K562 (cell line): ENCODE measurements around the gene GATC. TPM values are rescaled to one million over a fixed set of nuclear protein-coding genes. Genes with fewer than 3 reads are reported as not detected.

ENCODE experiments used
- BCL6 ChIP-seq: fragments of 250-450 bp; sonication (Bioruptor Pico); IDR thresholded peaks from 2 replicates; pipeline ENCODE4 v1.4.0; 2020
- CEBPG ChIP-seq, 3 experiments: fragments of 200-800 bp in 1 of 3; sonication (Bioruptor generic) in 1 of 3; sonication (generic) in 1 of 3; formaldehyde crosslinking in 1 of 3; IDR thresholded peaks in 2 of 3; conservative IDR thresholded peaks in 1 of 3; 2 replicates each; pipeline versions ENCODE4 v1.6.1 to v1.8.0; 2016 to 2022; ENCODE audit warnings: missing compliant biosample characterization in 2 of 3, missing genetic modification characterization in 2 of 3, mild to moderate bottlenecking in 1 of 3, missing genetic modification reagents in 1 of 3
- HDGF ChIP-seq: fragments of 450-650 bp; IDR thresholded peaks from 2 replicates; pipeline ENCODE4 v1.6.1; 2016
- MIER1 ChIP-seq: fragments of 450-650 bp; IDR thresholded peaks from 2 replicates; pipeline ENCODE4 v1.6.1; 2016; ENCODE audit warnings: antibody characterized with exemption, mild to moderate bottlenecking, low read depth
- MTA2 ChIP-seq: fragments of 450-650 bp; IDR thresholded peaks from 2 replicates; pipeline ENCODE4 v1.6.1; 2016; ENCODE audit warnings: low read depth
- MXI1 ChIP-seq: IDR thresholded peaks from 2 replicates; pipeline ENCODE4 v1.6.1; 2011; ENCODE audit warnings: low read depth, mild to moderate bottlenecking, improper control_type of control experiment, low read length
- TCF15 ChIP-seq: fragments of 250-450 bp; sonication (Bioruptor Pico); IDR thresholded peaks from 2 replicates; pipeline ENCODE4 v1.8.0; 2022; ENCODE audit warnings: moderate library complexity, mild to moderate bottlenecking, inconsistent platforms
- ZNF586 ChIP-seq: fragments of 450-650 bp; formaldehyde crosslinking; conservative IDR thresholded peaks from 2 replicates; pipeline ENCODE4 v1.4.0; 2020; ENCODE audit warnings: mild to moderate bottlenecking, moderate library complexity
- ZNF644 ChIP-seq: fragments of 200-800 bp; sonication (Bioruptor generic); IDR thresholded peaks from 2 replicates; pipeline ENCODE4 v1.6.1; 2016; ENCODE audit warnings: low read depth, missing genetic modification characterization, missing compliant biosample characterization
- ZNF707 ChIP-seq: fragments of 250-450 bp; sonication (Bioruptor Pico); conservative IDR thresholded peaks from 2 replicates; pipeline ENCODE4 v1.8.0; 2022; ENCODE audit warnings: inconsistent platforms, mild to moderate bottlenecking, moderate library complexity
- ZSCAN29 ChIP-seq: fragments of 450-650 bp; IDR thresholded peaks from 2 replicates; pipeline ENCODE4 v1.6.1; 2017
- polyA plus RNA-seq, 8 experiments: library from polyadenylated mRNA; depleted of rRNA in 4 of 8; stranded (reverse) in 5 of 8; unstranded in 3 of 8; fragments of >200 nt; fragmentation: Nextera tagmentation in 2 of 8; fragmentation: Illumina TruSeq in 1 of 8; extraction: Ambion mirVana in 2 of 8; extraction: Trizol in 1 of 8; gene quantifications; 2 replicates each; pipeline versions ENCODE4 v1.2.1 to v1.2.3, GENCODE V29; 2011 to 2014; ENCODE audit warnings: inconsistent platforms in 1 of 8, missing spikeins in 1 of 8
- total RNA-seq, 7 experiments: library from RNA; depleted of rRNA in 6 of 7; stranded (reverse); fragments of >200 nt in 6 of 7; fragmentation: Illumina TruSeq in 2 of 7; extraction: Trizol in 2 of 7; gene quantifications; 2 replicates each; pipeline versions ENCODE4 v1.2.1 to v1.2.3, GENCODE V29; 2011 to 2021; ENCODE audit warnings: low replicate concordance in 1 of 7
- TF ChIP-seq, protein P1 (sequence below): fragments of 450-650 bp; IDR thresholded peaks from 2 replicates; pipeline ENCODE4 v1.6.1; 2016; ENCODE audit warnings: low read depth
- TF ChIP-seq, protein P2 (sequence below): fragments of 450-650 bp; IDR thresholded peaks from 2 replicates; pipeline ENCODE4 v1.6.1; 2016; ENCODE audit warnings: missing biosample characterization, missing genetic modification characterization
- TF ChIP-seq, protein P3 (sequence below): fragments of 450-650 bp; formaldehyde crosslinking; IDR thresholded peaks from 2 replicates; pipeline ENCODE4 v1.4.0; 2020; ENCODE audit warnings: mild to moderate bottlenecking, moderate library complexity

Gene GATC
- total and polyA plus RNA-seq, 9 of the 15 experiments (the other 6 are each of a cell fraction or from before 2014, with no cell fraction given): 5.8 to 52.6 (median 28.2) TPM

- TF ChIP-seq MXI1 (0 out of 2 replicates have a peak, but pooled peaks have one; percentile 45), ZNF644 (tag) (no peak), BCL6 (CRISPR knock-in tag) (no peak), TCF15 (CRISPR knock-in tag) (no peak), ZNF586 (no peak), ZNF707 (CRISPR knock-in tag) (no peak), HDGF (no peak), ZSCAN29 (no peak), CEBPG (CRISPR knock-in tag; IDR thresholded peaks at IDR 0.05) (no peak), CEBPG (tag; conservative IDR thresholded peaks at IDR 0.05 in 1 of 2, IDR thresholded peaks at IDR 0.05 in 1 of 2) (no peak), MTA2 (no peak), MIER1 (no peak)
- TF ChIP-seq, protein P1, sequence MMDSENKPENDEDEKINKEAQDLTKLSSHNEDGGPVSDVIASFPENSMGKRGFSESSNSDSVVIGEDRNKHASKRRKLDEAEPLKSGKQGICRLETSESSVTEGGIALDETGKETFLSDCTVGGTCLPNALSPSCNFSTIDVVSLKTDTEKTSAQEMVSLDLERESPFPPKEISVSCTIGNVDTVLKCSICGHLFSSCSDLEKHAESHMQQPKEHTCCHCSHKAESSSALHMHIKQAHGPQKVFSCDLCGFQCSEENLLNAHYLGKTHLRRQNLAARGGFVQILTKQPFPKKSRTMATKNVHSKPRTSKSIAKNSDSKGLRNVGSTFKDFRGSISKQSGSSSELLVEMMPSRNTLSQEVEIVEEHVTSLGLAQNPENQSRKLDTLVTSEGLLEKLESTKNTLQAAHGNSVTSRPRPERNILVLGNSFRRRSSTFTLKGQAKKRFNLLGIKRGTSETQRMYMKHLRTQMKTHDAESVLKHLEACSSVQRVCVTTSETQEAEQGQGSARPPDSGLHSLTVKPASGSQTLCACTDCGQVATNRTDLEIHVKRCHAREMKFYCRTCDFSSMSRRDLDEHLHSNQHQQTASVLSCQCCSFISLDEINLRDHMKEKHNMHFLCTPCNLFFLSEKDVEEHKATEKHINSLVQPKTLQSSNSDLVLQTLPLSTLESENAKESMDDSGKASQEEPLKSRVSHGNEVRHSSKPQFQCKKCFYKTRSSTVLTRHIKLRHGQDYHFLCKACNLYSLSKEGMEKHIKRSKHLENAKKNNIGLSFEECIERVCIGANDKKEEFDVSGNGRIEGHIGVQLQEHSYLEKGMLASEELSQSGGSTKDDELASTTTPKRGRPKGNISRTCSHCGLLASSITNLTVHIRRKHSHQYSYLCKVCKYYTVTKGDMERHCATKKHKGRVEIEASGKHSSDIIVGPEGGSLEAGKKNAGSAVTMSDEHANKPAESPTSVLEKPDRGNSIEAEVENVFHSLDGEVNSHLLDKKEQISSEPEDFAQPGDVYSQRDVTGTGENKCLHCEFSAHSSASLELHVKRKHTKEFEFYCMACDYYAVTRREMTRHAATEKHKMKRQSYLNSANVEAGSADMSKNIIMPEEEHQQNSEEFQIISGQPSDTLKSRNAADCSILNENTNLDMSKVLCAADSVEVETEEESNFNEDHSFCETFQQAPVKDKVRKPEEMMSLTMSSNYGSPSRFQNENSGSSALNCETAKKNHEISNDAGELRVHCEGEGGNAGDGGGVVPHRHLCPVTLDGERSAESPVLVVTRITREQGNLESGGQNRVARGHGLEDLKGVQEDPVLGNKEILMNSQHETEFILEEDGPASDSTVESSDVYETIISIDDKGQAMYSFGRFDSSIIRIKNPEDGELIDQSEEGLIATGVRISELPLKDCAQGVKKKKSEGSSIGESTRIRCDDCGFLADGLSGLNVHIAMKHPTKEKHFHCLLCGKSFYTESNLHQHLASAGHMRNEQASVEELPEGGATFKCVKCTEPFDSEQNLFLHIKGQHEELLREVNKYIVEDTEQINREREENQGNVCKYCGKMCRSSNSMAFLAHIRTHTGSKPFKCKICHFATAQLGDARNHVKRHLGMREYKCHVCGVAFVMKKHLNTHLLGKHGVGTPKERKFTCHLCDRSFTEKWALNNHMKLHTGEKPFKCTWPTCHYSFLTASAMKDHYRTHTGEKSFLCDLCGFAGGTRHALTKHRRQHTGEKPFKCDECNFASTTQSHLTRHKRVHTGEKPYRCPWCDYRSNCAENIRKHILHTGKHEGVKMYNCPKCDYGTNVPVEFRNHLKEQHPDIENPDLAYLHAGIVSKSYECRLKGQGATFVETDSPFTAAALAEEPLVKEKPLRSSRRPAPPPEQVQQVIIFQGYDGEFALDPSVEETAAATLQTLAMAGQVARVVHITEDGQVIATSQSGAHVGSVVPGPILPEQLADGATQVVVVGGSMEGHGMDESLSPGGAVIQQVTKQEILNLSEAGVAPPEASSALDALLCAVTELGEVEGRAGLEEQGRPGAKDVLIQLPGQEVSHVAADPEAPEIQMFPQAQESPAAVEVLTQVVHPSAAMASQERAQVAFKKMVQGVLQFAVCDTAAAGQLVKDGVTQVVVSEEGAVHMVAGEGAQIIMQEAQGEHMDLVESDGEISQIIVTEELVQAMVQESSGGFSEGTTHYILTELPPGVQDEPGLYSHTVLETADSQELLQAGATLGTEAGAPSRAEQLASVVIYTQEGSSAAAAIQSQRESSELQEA: no peak
- TF ChIP-seq, protein P2, sequence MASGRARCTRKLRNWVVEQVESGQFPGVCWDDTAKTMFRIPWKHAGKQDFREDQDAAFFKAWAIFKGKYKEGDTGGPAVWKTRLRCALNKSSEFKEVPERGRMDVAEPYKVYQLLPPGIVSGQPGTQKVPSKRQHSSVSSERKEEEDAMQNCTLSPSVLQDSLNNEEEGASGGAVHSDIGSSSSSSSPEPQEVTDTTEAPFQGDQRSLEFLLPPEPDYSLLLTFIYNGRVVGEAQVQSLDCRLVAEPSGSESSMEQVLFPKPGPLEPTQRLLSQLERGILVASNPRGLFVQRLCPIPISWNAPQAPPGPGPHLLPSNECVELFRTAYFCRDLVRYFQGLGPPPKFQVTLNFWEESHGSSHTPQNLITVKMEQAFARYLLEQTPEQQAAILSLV (tag): no peak
- TF ChIP-seq, protein P3, sequence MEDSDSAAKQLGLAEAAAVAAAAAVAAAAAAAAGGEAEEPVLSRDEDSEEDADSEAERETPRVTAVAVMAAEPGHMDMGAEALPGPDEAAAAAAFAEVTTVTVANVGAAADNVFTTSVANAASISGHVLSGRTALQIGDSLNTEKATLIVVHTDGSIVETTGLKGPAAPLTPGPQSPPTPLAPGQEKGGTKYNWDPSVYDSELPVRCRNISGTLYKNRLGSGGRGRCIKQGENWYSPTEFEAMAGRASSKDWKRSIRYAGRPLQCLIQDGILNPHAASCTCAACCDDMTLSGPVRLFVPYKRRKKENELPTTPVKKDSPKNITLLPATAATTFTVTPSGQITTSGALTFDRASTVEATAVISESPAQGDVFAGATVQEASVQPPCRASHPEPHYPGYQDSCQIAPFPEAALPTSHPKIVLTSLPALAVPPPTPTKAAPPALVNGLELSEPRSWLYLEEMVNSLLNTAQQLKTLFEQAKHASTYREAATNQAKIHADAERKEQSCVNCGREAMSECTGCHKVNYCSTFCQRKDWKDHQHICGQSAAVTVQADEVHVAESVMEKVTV (CRISPR knock-in tag): no peak
These were observed 8.3 kb upstream of the GATC start, which contains the start of gene COX6A1 (continued) for GRCh38 chr12:120437735-120438494.
